HG03442 (cell line): Measurements from ENCODE around the gene STK11IP.

Experiments
- ATAC-seq: cut with Tn5 transposase; IDR thresholded peaks from one replicate; pipeline ENCODE4 v1.9.1; 2021; ENCODE audit warnings: mild to moderate bottlenecking, moderate library complexity; ENCODE audit not compliant: unreplicated experiment

The STK11IP gene

GRCh38 chr2:219576505-219577388 is 20.9 kb upstream of the STK11IP start:
- ATAC-seq, result no peak

- no peak for ATAC-seq
Measured at GRCh38 chr2:219578811-219579613, 18.6 kb upstream of the STK11IP start.

GRCh38 chr2:219581346-219581745 is 16.3 kb upstream of the STK11IP start:
- ATAC-seq, result no peak

- ATAC-seq, result no peak
Measured at GRCh38 chr2:219591091-219591490, 6.6 kb upstream of the STK11IP start.

- no peak for ATAC-seq
Measured at GRCh38 chr2:219592736-219593135, 4.9 kb upstream of the STK11IP start.

GRCh38 chr2:219593154-219593553 is 4.5 kb upstream of the STK11IP start:
- no peak for ATAC-seq

GRCh38 chr2:219595256-219595655 is 2.4 kb upstream of the STK11IP start:
- no peak for ATAC-seq

GRCh38 chr2:219596954-219597551 is 604 bp upstream of the STK11IP start:
- ATAC-seq, result peak; percentile 1

GRCh38 chr2:219598308-219599078 is 836 bp downstream of the STK11IP start:
- no peak for ATAC-seq

GRCh38 chr2:219603771-219604170 is 6.1 kb downstream of the STK11IP start:
- ATAC-seq, result no peak

- ATAC-seq, result no peak
Measured at GRCh38 chr2:219605607-219605954, 7.9 kb downstream of the STK11IP start.

GRCh38 chr2:219607931-219608330 is 10.3 kb downstream of the STK11IP start:
- ATAC-seq, result no peak

GRCh38 chr2:219608399-219608964 is 10.8 kb downstream of the STK11IP start:
- ATAC-seq, result no peak

GRCh38 chr2:219609149-219609750 is 11.6 kb downstream of the STK11IP start:
- no peak for ATAC-seq

GRCh38 chr2:219611306-219611705 is 13.6 kb downstream of the STK11IP start:
- ATAC-seq, result no peak

GRCh38 chr2:219611866-219612576 is 14.4 kb downstream of the STK11IP start:
- ATAC-seq, result no peak

GRCh38 chr2:219612577-219613286 is 15.1 kb downstream of the STK11IP start:
- no peak for ATAC-seq

- ATAC-seq, result no peak
Measured at GRCh38 chr2:219613461-219614070, 15.9 kb downstream of the STK11IP start.
